Suprapubic skin (tissue), 4 donors: ENCODE measurements around the gene SLC34A3. TPM values are rescaled to one million over a fixed set of nuclear protein-coding genes. Genes with fewer than 3 reads are reported as not detected.

Experiments
- DNase-seq, 2 donors: peaks; one replicate each; pipeline ENCODE4 v3.0.0-alpha.2; 2019; ENCODE audit warnings: low spot score in 2 of 2
- H3K27ac ChIP-seq: fragments of 200-600 bp; sonication (generic); one replicate; pipeline ENCODE4 v1.5.1; 2019
- H3K27me3 ChIP-seq: fragments of 200-600 bp; sonication (generic); one replicate; pipeline ENCODE4 v1.5.1; 2019
- H3K36me3 ChIP-seq: fragments of 200-600 bp; sonication (generic); one replicate; pipeline ENCODE4 v1.5.1; 2019
- H3K4me1 ChIP-seq: fragments of 200-600 bp; sonication (generic); one replicate; pipeline ENCODE4 v1.5.1; 2019
- H3K4me3 ChIP-seq: fragments of 200-600 bp; sonication (generic); one replicate; pipeline ENCODE4 v1.5.1; 2019; ENCODE audit warnings: mild to moderate bottlenecking
- H3K9me3 ChIP-seq: fragments of 200-600 bp; sonication (generic); one replicate; pipeline ENCODE4 v1.5.1; 2019
- CTCF ChIP-seq, 2 donors: fragments of 200-600 bp in 1 of 2; fragments of 450-650 bp in 1 of 2; sonication (generic) in 1 of 2; IDR thresholded peaks; one replicate each; pipeline ENCODE4 v1.5.1; 2016 to 2019; ENCODE audit warnings: antibody characterized with exemption in 2 of 2, mild to moderate bottlenecking in 1 of 2, moderate library complexity in 1 of 2
- EP300 ChIP-seq: sonication (generic); formaldehyde crosslinking; IDR thresholded peaks from one replicate; pipeline ENCODE4 v1.6.1; 2017; ENCODE audit warnings: antibody characterized with exemption
- POLR2A ChIP-seq, 2 donors: fragments of 450-650 bp; IDR thresholded peaks; one replicate each; pipeline ENCODE4 v1.6.1; 2017; ENCODE audit warnings: antibody characterized with exemption in 2 of 2, mild to moderate bottlenecking in 2 of 2, moderate library complexity in 2 of 2
- POLR2AphosphoS5 ChIP-seq, 3 donors: sonication (generic); formaldehyde crosslinking; IDR thresholded peaks; one replicate each; pipeline ENCODE4 v1.6.1; 2017; ENCODE audit warnings: antibody characterized with exemption in 3 of 3
- WGBS: methylation state at CpG from one replicate; pipeline ENCODE4 v1.1.5; 2018; 5-methylcytosine and 5-hydroxymethylcytosine counted together
- total RNA-seq, 4 donors: library from RNA; depleted of rRNA; stranded (reverse); fragments of >200 nt; gene quantifications; one replicate each; pipeline ENCODE4 v1.1.0, GENCODE V29; 2016

Gene SLC34A3
- under 1 TPM in 1 of 4 donors, not detected in 3; 0.34 TPM for total RNA-seq

- no CpG with 5 or more reads among the region's 14 CpGs for WGBS
- H3K4me1 ChIP-seq: peaks cover 21% of the 10 kb centered on the region
- TF ChIP-seq POLR2AphosphoS5 (IDR thresholded peaks at IDR 0.05) (no peak), CTCF (IDR thresholded peaks at IDR 0.05) (no peak), EP300 (no peak), POLR2A (IDR thresholded peaks at IDR 0.05) (no peak)
- no peak for DNase-seq
- no peak within 1 kb of the TSS for H3K27ac ChIP-seq
- no peaks in the 10 kb centered on the region for H3K9me3 ChIP-seq
- no peaks in the 10 kb centered on the region for H3K36me3 ChIP-seq
- H3K27me3 ChIP-seq: peaks cover 78% of the 10 kb centered on the region
- H3K4me3 ChIP-seq: no peak within 1 kb of the TSS
Measured at GRCh38 chr9:137230705-137231371, at the start of gene SLC34A3. Gene SLC34A3, plus strand, starts transcription at chr9:137230901. Its CDS starts 802 bp downstream, at chr9:137231703.

- DNase-seq: no peak
- no peak for TF ChIP-seq POLR2AphosphoS5 (IDR thresholded peaks at IDR 0.05)
- no peak for TF ChIP-seq POLR2A (IDR thresholded peaks at IDR 0.05)
- no peak for TF ChIP-seq EP300
- no peak for TF ChIP-seq CTCF (IDR thresholded peaks at IDR 0.05)
- no peak overlapping the region for H3K27ac ChIP-seq
- H3K4me3 ChIP-seq: no peak overlapping the region
- H3K36me3 ChIP-seq: peaks cover 91% of the 10 kb centered on the region
- 93% methylated on average over 16 of the region's 22 CpGs for WGBS
- peaks cover 11% of the 10 kb centered on the region for H3K4me1 ChIP-seq
- H3K27me3 ChIP-seq: no peaks in the 10 kb centered on the region
- H3K9me3 ChIP-seq: no peaks in the 10 kb centered on the region
Measured at GRCh38 chr9:137181680-137182079, 49.0 kb upstream of the SLC34A3 start.

- no peaks in the 10 kb centered on the region for H3K27me3 ChIP-seq
- no peak overlapping the region for H3K4me3 ChIP-seq
- 90% methylated on average over 16 of the region's 17 CpGs for WGBS
- H3K4me1 ChIP-seq: peaks cover 20% of the 10 kb centered on the region
- H3K27ac ChIP-seq: no peak overlapping the region
- no peaks in the 10 kb centered on the region for H3K9me3 ChIP-seq
- H3K36me3 ChIP-seq: peaks cover 84% of the 10 kb centered on the region
- TF ChIP-seq POLR2A (IDR thresholded peaks at IDR 0.05): no peak
- TF ChIP-seq POLR2AphosphoS5 (IDR thresholded peaks at IDR 0.05): no peak
- no peak for TF ChIP-seq CTCF (IDR thresholded peaks at IDR 0.05)
- no peak for TF ChIP-seq EP300
- no peak for DNase-seq
Measured at GRCh38 chr9:137182836-137183235, 47.9 kb upstream of the SLC34A3 start.

- no peaks in the 10 kb centered on the region for H3K9me3 ChIP-seq
- H3K36me3 ChIP-seq: peaks cover 72% of the 10 kb centered on the region
- no peak for DNase-seq
- WGBS: 89% methylated on average over 27 of the region's 27 CpGs
- TF ChIP-seq POLR2AphosphoS5 (IDR thresholded peaks at IDR 0.05): no peak
- no peak for TF ChIP-seq CTCF (IDR thresholded peaks at IDR 0.05)
- TF ChIP-seq EP300: no peak
- no peak for TF ChIP-seq POLR2A (IDR thresholded peaks at IDR 0.05)
- H3K27me3 ChIP-seq: no peaks in the 10 kb centered on the region
- H3K4me3 ChIP-seq: no peak overlapping the region
- no peak overlapping the region for H3K27ac ChIP-seq
- H3K4me1 ChIP-seq: peaks cover 25% of the 10 kb centered on the region
Measured at GRCh38 chr9:137183980-137184595, 46.6 kb upstream of the SLC34A3 start.

GRCh38 chr9:137184881-137185660 is 45.6 kb upstream of the SLC34A3 start:
- H3K36me3 ChIP-seq: peaks cover 65% of the 10 kb centered on the region

More at GRCh38 chr9:137184881-137185660, 45.6 kb upstream of the SLC34A3 start:
- Histone ChIP-seq H3K4me3 (no peak overlapping the region), H3K27ac (no peak overlapping the region), H3K9me3 (no peaks in the 10 kb centered on the region), H3K4me1 (peaks cover 35% of the 10 kb centered on the region), H3K27me3 (no peaks in the 10 kb centered on the region)
- TF ChIP-seq POLR2A (IDR thresholded peaks at IDR 0.05) (no peak), EP300 (no peak), POLR2AphosphoS5 (IDR thresholded peaks at IDR 0.05) (no peak), CTCF (IDR thresholded peaks at IDR 0.05) (no peak)
- DNase-seq: no peak
- 92% methylated on average over 29 of the region's 48 CpGs for WGBS
